ENCODE data around the gene SEMA3A.

SEMA3A gene

DNA sequence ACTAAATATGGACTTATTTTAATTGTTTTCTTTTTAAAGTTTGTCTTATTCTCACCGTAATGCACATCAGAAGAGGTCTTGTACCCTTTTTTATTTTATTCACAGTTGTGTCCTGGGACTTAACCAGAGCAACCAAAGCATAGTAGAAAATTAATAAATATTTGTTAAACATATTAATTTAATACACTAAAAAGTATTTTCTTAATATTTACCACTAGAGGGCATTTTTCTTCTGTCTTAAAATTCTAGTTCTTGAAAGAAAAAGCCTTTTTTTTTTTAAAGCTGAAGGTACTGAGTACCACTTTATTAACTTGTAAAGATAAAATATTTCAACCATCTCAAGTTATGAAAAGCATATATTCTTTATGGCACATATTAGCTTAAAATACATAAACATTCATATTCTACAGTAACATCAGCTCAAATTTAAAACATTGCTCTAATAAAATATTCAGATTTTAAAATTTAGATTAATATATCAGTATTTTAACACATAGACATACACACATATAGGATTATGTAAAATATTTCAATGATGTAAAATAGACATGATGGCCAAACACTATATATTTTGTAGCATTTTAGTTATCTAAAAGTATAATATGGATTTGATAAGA lies 260.4 kb downstream of the SEMA3A start:
- no peak overlapping the region for H3K27ac ChIP-seq (ENCODE audit: low read depth, low read length)
- TF ChIP-seq, protein P1, sequence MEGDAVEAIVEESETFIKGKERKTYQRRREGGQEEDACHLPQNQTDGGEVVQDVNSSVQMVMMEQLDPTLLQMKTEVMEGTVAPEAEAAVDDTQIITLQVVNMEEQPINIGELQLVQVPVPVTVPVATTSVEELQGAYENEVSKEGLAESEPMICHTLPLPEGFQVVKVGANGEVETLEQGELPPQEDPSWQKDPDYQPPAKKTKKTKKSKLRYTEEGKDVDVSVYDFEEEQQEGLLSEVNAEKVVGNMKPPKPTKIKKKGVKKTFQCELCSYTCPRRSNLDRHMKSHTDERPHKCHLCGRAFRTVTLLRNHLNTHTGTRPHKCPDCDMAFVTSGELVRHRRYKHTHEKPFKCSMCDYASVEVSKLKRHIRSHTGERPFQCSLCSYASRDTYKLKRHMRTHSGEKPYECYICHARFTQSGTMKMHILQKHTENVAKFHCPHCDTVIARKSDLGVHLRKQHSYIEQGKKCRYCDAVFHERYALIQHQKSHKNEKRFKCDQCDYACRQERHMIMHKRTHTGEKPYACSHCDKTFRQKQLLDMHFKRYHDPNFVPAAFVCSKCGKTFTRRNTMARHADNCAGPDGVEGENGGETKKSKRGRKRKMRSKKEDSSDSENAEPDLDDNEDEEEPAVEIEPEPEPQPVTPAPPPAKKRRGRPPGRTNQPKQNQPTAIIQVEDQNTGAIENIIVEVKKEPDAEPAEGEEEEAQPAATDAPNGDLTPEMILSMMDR (IDR thresholded peaks at IDR 0.05; ENCODE audit: insufficient read depth, low read length, poor library complexity, severe bottlenecking), result peak; percentile 31
- no peak for TF ChIP-seq EZH2phosphoT487 (conservative IDR thresholded peaks at IDR 0.05; ENCODE audit: low read length)
- no peaks in the 10 kb centered on the region for H3K9me3 ChIP-seq (ENCODE audit: insufficient read depth, low read length)
- no peaks in the 10 kb centered on the region for H3F3A ChIP-seq (ENCODE audit: insufficient read depth)
- H3K4me2 ChIP-seq (ENCODE audit: low read depth, low read length, poor library complexity, severe bottlenecking), result no peak overlapping the region
- no peak overlapping the region for H3K9ac ChIP-seq (ENCODE audit: low read length)
- H3K4me3 ChIP-seq (ENCODE audit: insufficient read depth, low read length, poor library complexity, severe bottlenecking), result no peak overlapping the region
- no peaks in the 10 kb centered on the region for H3K9me2 ChIP-seq (replicated peaks; ENCODE audit: insufficient read depth, low read length)
- H3K27me3 ChIP-seq (ENCODE audit: low read length), result no peaks in the 10 kb centered on the region
- no peaks in the 10 kb centered on the region for H4K20me1 ChIP-seq (ENCODE audit: low read depth, low read length)
- no peaks in the 10 kb centered on the region for H3K79me2 ChIP-seq (ENCODE audit: insufficient read depth, low read length)
- H2AFZ ChIP-seq (ENCODE audit: low read depth, low read length, severe bottlenecking), result no peak overlapping the region
- no peaks in the 10 kb centered on the region for H3K36me3 ChIP-seq (ENCODE audit: low read length)

DNA sequence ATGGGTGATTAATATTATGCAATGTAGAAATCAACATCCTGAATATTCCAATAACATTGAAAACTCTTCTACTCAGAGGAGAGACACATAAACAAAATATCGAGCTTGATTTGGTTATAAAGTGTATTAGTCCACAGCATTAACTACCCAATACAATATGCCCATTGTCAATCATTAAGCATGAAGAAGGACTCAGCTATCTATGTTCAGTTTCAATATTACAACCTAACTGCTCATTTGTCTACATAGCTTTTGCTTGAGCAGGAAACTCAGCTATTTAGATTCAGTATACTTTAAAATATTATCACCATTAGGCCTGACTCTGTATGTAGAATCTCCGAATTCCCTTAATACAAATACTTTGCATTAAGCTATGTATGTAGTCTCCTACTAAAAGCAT lies 262.6 kb downstream of the SEMA3A start:
- H3F3A ChIP-seq (ENCODE audit: insufficient read depth), result no peaks in the 10 kb centered on the region
- no peaks in the 10 kb centered on the region; the same call in 1 of the 2 replicates for H3K9me2 ChIP-seq (replicated peaks; ENCODE audit: insufficient read depth, low read length)
- no peaks in the 10 kb centered on the region for H3K27me3 ChIP-seq (ENCODE audit: low read length)
- H3K27ac ChIP-seq (ENCODE audit: low read depth, low read length), result no peak overlapping the region
- H2AFZ ChIP-seq (ENCODE audit: low read depth, low read length, severe bottlenecking), result no peak overlapping the region
- no peaks in the 10 kb centered on the region for H3K9me3 ChIP-seq (ENCODE audit: insufficient read depth, low read length)
- no peaks in the 10 kb centered on the region for H4K20me1 ChIP-seq (ENCODE audit: low read depth, low read length)
- TF ChIP-seq EZH2phosphoT487 (conservative IDR thresholded peaks at IDR 0.05; ENCODE audit: low read length), result no peak
- TF ChIP-seq, protein P1 (IDR thresholded peaks at IDR 0.05; ENCODE audit: insufficient read depth, low read length, poor library complexity, severe bottlenecking), result no peak
- H3K79me2 ChIP-seq (ENCODE audit: insufficient read depth, low read length), result no peaks in the 10 kb centered on the region
- no peak overlapping the region for H3K4me3 ChIP-seq (ENCODE audit: insufficient read depth, low read length, poor library complexity, severe bottlenecking)
- no peak overlapping the region for H3K4me2 ChIP-seq (ENCODE audit: low read depth, low read length, poor library complexity, severe bottlenecking)
- H3K36me3 ChIP-seq (ENCODE audit: low read length), result no peaks in the 10 kb centered on the region
- H3K9ac ChIP-seq (ENCODE audit: low read length), result no peak overlapping the region

DNA sequence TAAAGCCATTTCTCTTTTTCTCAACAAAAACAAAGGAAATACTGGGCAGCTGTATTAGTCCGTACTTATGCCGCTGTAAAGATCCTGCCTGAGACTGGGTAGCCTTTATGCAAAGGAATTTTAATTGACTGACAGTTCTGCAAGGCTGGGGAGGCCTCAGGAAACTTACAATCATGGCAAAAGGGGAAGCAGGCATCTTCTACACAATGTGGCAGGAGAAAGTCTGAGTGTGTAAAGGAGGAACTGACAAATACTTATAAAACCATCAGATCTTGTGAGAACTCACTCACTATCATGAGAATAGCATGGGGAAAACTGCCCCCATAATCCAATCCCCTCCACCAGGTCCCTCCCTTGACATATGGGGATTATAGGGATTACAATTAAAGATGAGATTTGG lies 264.3 kb downstream of the SEMA3A start:
- Histone ChIP-seq H3K36me3 (ENCODE audit: low read length) (no peaks in the 10 kb centered on the region), H3F3A (ENCODE audit: insufficient read depth) (no peaks in the 10 kb centered on the region), H3K79me2 (ENCODE audit: insufficient read depth, low read length) (no peaks in the 10 kb centered on the region), H3K9me2 (replicated peaks; ENCODE audit: insufficient read depth, low read length) (no peaks in the 10 kb centered on the region; the same call in 1 of the 2 replicates), H3K4me2 (ENCODE audit: low read depth, low read length, poor library complexity, severe bottlenecking) (no peak overlapping the region), H2AFZ (ENCODE audit: low read depth, low read length, severe bottlenecking) (no peak overlapping the region), H3K27ac (ENCODE audit: low read depth, low read length) (no peak overlapping the region), H3K9me3 (ENCODE audit: insufficient read depth, low read length) (no peaks in the 10 kb centered on the region), H3K27me3 (ENCODE audit: low read length) (no peaks in the 10 kb centered on the region), H3K4me3 (ENCODE audit: insufficient read depth, low read length, poor library complexity, severe bottlenecking) (no peak overlapping the region), H3K9ac (ENCODE audit: low read length) (no peak overlapping the region), H4K20me1 (ENCODE audit: low read depth, low read length) (no peaks in the 10 kb centered on the region)
- TF ChIP-seq EZH2phosphoT487 (conservative IDR thresholded peaks at IDR 0.05; ENCODE audit: low read length), result no peak
- TF ChIP-seq, protein P1 (IDR thresholded peaks at IDR 0.05; ENCODE audit: insufficient read depth, low read length, poor library complexity, severe bottlenecking), result no peak

Data from SU-DHL-6 (cell line).